CD4-positive, alpha-beta T cell treated with Interleukin-17A for 4 hours (primary cell): Measurements from ENCODE around the gene GP2.

ENCODE experiments used
- DNase-seq: peaks from one replicate; pipeline ENCODE4 v3.0.0-alpha.2; 2020; ENCODE audit warnings: mixed read lengths

GP2 gene

GRCh38 chr16:20303012-20303411, 24.3 kb downstream of the GP2 start:
- DNase-seq = no peak

- no peak for DNase-seq
These were observed 24.9 kb downstream of the GP2 start for GRCh38 chr16:20302389-20302788.

GRCh38 chr16:20301840-20302239, 25.5 kb downstream of the GP2 start:
- DNase-seq = no peak

- DNase-seq = peak; percentile 3
These were observed 26.8 kb downstream of the GP2 start for GRCh38 chr16:20300312-20301097.

GRCh38 chr16:20298452-20298851, 28.9 kb downstream of the GP2 start:
- no peak for DNase-seq

GRCh38 chr16:20291208-20292206, 35.8 kb downstream of the GP2 start:
- DNase-seq = no peak

- DNase-seq = no peak
These were observed 37.7 kb downstream of the GP2 start for GRCh38 chr16:20289571-20289970.

- no peak for DNase-seq
These were observed 41.3 kb downstream of the GP2 start for GRCh38 chr16:20285993-20286499.

- no peak for DNase-seq
These were observed 47.1 kb downstream of the GP2 start for GRCh38 chr16:20280259-20280658.

GRCh38 chr16:20271893-20272292, 55.4 kb downstream of the GP2 start:
- no peak for DNase-seq

- no peak for DNase-seq
These were observed 58.9 kb downstream of the GP2 start for GRCh38 chr16:20268409-20268808.

- DNase-seq = no peak
These were observed 62.3 kb downstream of the GP2 start for GRCh38 chr16:20265019-20265418.

- no peak for DNase-seq
These were observed 64.0 kb downstream of the GP2 start for GRCh38 chr16:20263138-20263855.

- no peak for DNase-seq
These were observed 65.1 kb downstream of the GP2 start for GRCh38 chr16:20262248-20262647.

GRCh38 chr16:20260215-20261009, 66.9 kb downstream of the GP2 start:
- DNase-seq = no peak
